Esophagus squamous epithelium (tissue), 4 donors: ENCODE data around the gene NCOR1.

Experiments used
- POLR2A ChIP-seq, 4 donors: fragments of 450-650 bp; IDR thresholded peaks; one replicate each; pipeline ENCODE4 v1.6.1; 2017; ENCODE audit warnings: antibody characterized with exemption in 4 of 4, mild to moderate bottlenecking in 4 of 4, moderate library complexity in 3 of 4
- TF ChIP-seq, protein P1 (sequence below), 6 experiments: fragments of 450-650 bp in 4 of 6; fragments of 200-600 bp in 2 of 6; sonication (generic) in 2 of 6; IDR thresholded peaks; one replicate each; pipeline ENCODE4 v1.5.1; 2016 to 2019; ENCODE audit warnings: antibody characterized with exemption in 6 of 6, mild to moderate bottlenecking in 4 of 6, moderate library complexity in 4 of 6

DNA sequence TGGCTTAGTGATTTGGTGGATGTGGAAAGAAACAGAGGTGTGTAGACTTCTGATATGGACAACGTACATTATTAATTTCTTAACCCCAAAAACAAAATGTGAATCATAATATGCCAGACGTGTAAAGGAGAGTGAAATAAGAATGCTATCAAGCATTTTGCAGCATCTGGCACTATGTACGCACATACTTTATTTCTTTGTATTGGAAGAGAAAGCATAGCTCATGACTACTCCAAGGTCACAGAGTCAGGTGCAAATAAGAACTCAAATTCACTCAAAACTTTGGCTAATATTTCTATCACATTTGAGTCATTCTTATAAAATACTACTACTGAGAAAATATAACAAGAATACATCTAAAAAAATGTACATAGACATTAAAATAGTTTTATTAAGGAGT, 140.9 kb downstream of the NCOR1 start:
- TF ChIP-seq, protein P1, sequence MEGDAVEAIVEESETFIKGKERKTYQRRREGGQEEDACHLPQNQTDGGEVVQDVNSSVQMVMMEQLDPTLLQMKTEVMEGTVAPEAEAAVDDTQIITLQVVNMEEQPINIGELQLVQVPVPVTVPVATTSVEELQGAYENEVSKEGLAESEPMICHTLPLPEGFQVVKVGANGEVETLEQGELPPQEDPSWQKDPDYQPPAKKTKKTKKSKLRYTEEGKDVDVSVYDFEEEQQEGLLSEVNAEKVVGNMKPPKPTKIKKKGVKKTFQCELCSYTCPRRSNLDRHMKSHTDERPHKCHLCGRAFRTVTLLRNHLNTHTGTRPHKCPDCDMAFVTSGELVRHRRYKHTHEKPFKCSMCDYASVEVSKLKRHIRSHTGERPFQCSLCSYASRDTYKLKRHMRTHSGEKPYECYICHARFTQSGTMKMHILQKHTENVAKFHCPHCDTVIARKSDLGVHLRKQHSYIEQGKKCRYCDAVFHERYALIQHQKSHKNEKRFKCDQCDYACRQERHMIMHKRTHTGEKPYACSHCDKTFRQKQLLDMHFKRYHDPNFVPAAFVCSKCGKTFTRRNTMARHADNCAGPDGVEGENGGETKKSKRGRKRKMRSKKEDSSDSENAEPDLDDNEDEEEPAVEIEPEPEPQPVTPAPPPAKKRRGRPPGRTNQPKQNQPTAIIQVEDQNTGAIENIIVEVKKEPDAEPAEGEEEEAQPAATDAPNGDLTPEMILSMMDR (IDR thresholded peaks at IDR 0.05): no peak
- no peak for TF ChIP-seq POLR2A (IDR thresholded peaks at IDR 0.05)
